ENCODE measurements around the gene PPP1R14B.

DNA sequence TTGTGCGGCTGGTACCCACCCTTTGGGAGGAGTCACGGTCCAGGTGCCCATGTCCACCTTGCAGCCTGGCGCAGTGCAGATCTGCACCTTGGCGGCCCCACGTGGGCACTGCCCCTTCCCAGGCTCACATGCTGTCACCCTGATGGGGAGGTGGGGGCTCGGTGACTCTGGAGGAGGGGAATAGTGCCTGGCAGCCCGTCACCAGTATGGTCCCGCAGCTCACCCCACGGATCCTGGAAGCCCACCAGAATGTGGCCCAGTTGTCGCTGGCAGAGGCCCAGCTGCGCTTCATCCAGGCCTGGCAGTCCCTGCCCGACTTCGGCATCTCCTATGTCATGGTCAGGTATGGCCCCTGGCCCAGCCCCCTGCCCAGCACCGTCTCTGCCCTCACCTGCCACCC lies 25.9 kb downstream of the PPP1R14B start:
- TF ChIP-seq SPI1 (IDR thresholded peaks at IDR 0.05; ENCODE audit: low read depth, low read length) (no peak), POLR2A (IDR thresholded peaks at IDR 0.05; ENCODE audit: low read depth, low read length) (no peak), POLR2AphosphoS5 (IDR thresholded peaks at IDR 0.05; ENCODE audit: low read depth, low read length) (no peak; the same call in 1 of the 2 replicates), TAF1 (IDR thresholded peaks at IDR 0.05; ENCODE audit: low read depth, low read length) (no peak), PAX5 (IDR thresholded peaks at IDR 0.05; ENCODE audit: insufficient read depth, low read length, severe bottlenecking) (no peak)
